Epithelial cell of proximal tubule (primary cell): ENCODE results near the gene CDCA5. TPM values are rescaled to one million over a fixed set of nuclear protein-coding genes. Genes with fewer than 3 reads are reported as not detected.
A peak's percentile ranks its signal among the peaks of the same experiment; 100 is the strongest.

Experiments
- DNase-seq: peaks from one replicate; pipeline ENCODE4 v3.0.0-alpha.2; 2011; ENCODE audit warnings: low read depth
- H3K4me3 ChIP-seq: 2 replicates; pipeline ENCODE4 v1.5.1; 2011; ENCODE audit warnings: low read depth, mild to moderate bottlenecking, low read length
- total RNA-seq: library from RNA; depleted of rRNA; stranded (reverse); fragments of >200 nt; gene quantifications from 2 replicates; pipeline ENCODE4 v1.2.3, GENCODE V29; 2015
- TF ChIP-seq, protein P1 (sequence below): conservative IDR thresholded peaks from 2 replicates; pipeline ENCODE4 v1.5.1; 2012; ENCODE audit warnings: low read depth, mild to moderate bottlenecking, low read length

Gene CDCA5
- total RNA-seq, 1 donor from 2014 or later, result 32.0 TPM

DNA sequence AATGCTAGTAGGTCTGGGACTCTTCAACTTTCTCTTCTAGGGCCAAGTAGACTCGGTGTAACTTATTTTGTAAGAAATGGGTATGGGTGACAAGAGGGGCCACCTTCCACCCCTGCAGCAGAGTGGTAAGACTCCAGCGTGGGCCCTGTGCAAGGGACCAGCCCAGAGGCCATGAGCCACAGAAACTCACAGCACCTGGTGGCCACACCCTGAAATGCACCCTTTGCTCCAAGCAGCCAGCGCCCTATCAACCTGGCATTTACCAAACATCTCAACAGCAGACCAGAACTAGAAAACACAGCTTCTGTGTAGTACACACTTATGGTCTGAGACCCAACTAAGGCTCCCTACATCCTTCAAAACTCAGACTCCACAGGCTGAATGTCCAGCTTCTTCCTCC is 5.7 kb downstream of the CDCA5 start:
- TF ChIP-seq, protein P1, sequence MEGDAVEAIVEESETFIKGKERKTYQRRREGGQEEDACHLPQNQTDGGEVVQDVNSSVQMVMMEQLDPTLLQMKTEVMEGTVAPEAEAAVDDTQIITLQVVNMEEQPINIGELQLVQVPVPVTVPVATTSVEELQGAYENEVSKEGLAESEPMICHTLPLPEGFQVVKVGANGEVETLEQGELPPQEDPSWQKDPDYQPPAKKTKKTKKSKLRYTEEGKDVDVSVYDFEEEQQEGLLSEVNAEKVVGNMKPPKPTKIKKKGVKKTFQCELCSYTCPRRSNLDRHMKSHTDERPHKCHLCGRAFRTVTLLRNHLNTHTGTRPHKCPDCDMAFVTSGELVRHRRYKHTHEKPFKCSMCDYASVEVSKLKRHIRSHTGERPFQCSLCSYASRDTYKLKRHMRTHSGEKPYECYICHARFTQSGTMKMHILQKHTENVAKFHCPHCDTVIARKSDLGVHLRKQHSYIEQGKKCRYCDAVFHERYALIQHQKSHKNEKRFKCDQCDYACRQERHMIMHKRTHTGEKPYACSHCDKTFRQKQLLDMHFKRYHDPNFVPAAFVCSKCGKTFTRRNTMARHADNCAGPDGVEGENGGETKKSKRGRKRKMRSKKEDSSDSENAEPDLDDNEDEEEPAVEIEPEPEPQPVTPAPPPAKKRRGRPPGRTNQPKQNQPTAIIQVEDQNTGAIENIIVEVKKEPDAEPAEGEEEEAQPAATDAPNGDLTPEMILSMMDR, result peak; percentile 70
- DNase-seq, result no peak
- H3K4me3 ChIP-seq, result no peak overlapping the region

DNA sequence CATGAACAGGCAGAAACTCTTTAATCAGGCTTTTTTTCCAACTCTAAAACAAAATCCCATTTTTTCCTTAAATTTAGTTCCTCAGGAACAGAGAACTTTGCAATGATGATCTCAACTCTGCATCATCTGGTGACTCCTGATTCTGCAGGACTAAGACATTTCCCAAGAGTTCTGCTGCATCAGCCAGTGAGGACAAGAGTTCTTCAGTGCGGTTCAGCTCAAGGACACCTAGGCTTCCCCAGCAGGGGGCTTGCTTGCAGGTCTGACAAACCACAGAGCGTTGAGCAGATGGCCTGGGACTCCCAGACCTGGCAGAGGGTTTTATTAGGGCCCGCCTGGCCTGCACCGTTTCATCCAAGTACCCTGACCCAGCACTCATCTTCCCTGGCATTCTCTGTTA is 6.4 kb downstream of the CDCA5 start:
- TF ChIP-seq, protein P1, result no peak
- no peak overlapping the region for H3K4me3 ChIP-seq
- no peak for DNase-seq

DNA sequence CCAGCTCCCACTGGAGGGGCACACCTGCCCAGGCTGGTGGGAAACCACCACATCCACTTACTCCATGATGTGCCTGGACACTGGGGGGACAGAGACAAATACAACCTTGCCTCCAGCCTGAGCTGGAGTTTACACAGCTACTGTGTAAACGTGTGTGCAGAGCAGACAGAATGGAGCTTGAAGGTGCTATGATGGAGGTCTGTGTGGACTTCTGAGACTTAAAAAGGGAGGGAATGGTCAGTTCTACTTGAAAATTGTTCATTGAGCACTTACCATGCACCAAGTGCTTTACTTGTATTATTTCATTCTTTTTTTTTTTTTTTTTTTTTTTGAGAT is 11.2 kb downstream of the CDCA5 start:
- H3K4me3 ChIP-seq, result no peak overlapping the region
- DNase-seq, result no peak
- TF ChIP-seq, protein P1, result no peak

DNA sequence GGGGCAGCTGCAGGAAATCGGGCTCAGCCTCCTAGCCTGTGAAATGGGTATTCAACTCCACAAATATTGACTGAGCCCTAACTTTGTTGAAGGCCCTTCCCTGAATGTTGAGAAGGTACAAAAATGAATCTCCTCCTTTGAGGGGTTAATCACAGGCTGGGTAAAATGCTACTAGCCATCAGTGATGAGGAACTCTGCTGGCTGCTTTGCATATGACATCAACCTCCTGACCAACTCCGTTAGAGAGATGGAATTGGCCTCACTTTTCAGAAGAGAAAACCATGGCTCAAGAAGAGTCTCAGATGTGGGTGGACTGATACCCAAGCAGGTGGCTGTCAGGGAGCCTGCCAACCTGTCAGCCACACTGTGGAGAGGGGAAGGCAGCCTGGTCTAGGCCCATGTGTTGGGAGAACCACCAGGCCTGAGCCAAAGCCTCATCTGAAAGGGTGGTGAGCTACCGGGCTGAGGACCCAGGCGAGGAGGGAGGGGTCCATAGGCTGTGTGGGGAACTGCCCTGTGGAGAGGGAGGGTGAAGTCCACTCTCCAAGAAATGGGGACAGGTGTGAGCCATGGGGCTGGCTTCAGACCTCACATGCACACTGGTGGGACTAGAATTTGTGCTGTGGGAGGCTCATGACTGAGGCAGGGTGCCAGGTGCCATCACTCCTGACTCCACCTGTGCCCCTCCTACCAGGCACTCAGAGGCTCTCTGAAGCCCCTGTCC is 11.8 kb downstream of the CDCA5 start:
- H3K4me3 ChIP-seq, result no peak overlapping the region
- DNase-seq, result no peak
- TF ChIP-seq, protein P1, result no peak

DNA sequence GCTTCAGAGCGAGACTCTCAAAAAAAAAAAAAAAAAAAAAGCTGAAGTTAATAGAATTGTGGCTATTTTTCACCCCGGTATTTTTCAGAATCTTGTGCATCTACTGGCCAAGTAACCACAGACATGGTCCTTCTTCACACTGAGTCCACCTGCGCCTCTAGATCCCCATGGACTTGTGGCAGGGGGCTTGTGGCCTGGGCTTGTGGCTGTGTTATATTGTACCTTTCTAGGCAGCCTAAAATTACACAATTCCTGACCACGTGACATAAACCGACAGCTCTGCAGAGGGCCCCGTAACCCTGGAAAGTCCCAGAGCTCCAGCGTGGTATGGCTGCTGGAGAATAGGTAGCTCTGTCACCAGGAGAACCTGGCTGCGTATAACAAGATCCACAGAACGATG is 14.6 kb downstream of the CDCA5 start:
- no peak overlapping the region for H3K4me3 ChIP-seq
- TF ChIP-seq, protein P1, result no peak
- peak; percentile 26 for DNase-seq

DNA sequence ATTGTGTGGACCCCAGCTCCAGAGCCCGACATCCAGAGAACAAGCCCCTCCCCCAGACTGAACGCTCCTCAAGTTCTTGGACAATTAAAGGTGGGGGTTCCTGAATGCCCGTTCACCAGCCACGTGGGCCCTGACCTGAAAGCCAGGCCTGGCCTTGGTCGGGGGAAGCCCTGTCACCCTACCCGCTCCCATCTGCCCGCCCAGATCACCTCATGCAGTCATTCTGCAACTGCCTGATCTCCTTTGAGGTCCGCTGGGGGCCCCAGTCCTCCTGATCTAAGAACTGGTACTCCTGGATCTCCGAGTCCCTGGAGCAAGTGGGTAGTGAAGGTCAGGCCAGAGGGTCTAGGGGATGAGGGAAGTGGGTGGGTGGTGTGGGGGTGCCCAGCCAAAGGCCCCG is 16.4 kb downstream of the CDCA5 start:
- TF ChIP-seq, protein P1, result no peak
- no peak for DNase-seq
- H3K4me3 ChIP-seq, result no peak overlapping the region

DNA sequence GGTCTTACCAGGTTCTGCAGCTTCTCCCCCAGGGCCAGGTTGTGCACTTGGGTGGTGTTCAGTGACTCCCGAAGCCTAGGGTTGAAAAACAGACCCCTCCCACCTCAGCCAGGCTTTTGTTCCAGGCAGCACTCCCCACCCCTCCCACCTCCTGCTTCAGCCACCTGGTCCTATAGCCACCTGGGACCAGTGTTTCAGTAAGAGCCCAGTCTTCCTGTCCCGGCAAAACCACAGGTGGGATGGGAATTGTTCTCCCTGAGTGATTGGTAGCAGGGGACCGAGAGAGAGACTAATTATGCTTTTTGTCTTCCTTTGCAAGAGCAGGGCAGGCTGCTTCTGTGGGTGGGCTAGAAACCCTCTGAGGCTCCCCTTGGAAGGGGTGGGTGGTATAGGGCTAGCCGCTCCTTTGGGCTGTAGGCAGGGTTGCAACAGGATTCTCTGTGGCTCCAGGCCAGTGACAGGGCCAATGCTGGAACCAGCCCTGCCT is 17.0 kb downstream of the CDCA5 start:
- DNase-seq, result no peak
- H3K4me3 ChIP-seq, result no peak overlapping the region
- TF ChIP-seq, protein P1, result no peak
